ENCODE results near the gene PCLO.

PCLO gene

GRCh38 chr7:83162402-83163256, at the start of gene PCLO:
Gene PCLO (minus strand): TSS chr7:83162884. CDS start chr7:83162592, 292 bp downstream.
- DNase-seq: peak; percentile 57

- no peak for DNase-seq
These were observed 49.0 kb upstream of the PCLO start for GRCh38 chr7:83211685-83212084.

- no peak for DNase-seq
These were observed 47.8 kb upstream of the PCLO start for GRCh38 chr7:83210479-83210878.

- no peak for DNase-seq
These were observed 42.0 kb upstream of the PCLO start for GRCh38 chr7:83204715-83205114.

GRCh38 chr7:83201355-83201754, 38.7 kb upstream of the PCLO start:
- no peak for DNase-seq

GRCh38 chr7:83190659-83191389, 28.1 kb upstream of the PCLO start:
- no peak for DNase-seq

GRCh38 chr7:83178796-83179195, 16.1 kb upstream of the PCLO start:
- no peak for DNase-seq

- DNase-seq: no peak
These were observed 15.4 kb upstream of the PCLO start for GRCh38 chr7:83178066-83178465.

- DNase-seq: no peak
These were observed 11.0 kb upstream of the PCLO start for GRCh38 chr7:83173664-83174063.

- no peak for DNase-seq
These were observed 4.1 kb upstream of the PCLO start for GRCh38 chr7:83166781-83167180.

- DNase-seq: no peak
These were observed 734 bp downstream of the PCLO start for GRCh38 chr7:83161899-83162401.

- no peak for DNase-seq
These were observed 1.5 kb downstream of the PCLO start for GRCh38 chr7:83161186-83161585.

- DNase-seq: peak; percentile 6
These were observed 3.0 kb downstream of the PCLO start for GRCh38 chr7:83159731-83160130.

GRCh38 chr7:83156006-83156405, 6.7 kb downstream of the PCLO start:
- DNase-seq: no peak

- DNase-seq: no peak
These were observed 7.3 kb downstream of the PCLO start for GRCh38 chr7:83155407-83155806.

- no peak for DNase-seq
These were observed 9.3 kb downstream of the PCLO start for GRCh38 chr7:83153419-83153818.

- peak; percentile 47 for DNase-seq
These were observed 12.4 kb downstream of the PCLO start for GRCh38 chr7:83150310-83150709.

- peak; percentile 69 for DNase-seq
These were observed 13.2 kb downstream of the PCLO start for GRCh38 chr7:83149466-83149865.

- DNase-seq: peak; percentile 73
These were observed 13.9 kb downstream of the PCLO start for GRCh38 chr7:83148776-83149175.

GRCh38 chr7:83143107-83143506, 19.6 kb downstream of the PCLO start:
- peak; percentile 47 for DNase-seq

GRCh38 chr7:83142365-83142764, 20.3 kb downstream of the PCLO start:
- no peak for DNase-seq

- no peak for DNase-seq
These were observed 20.8 kb downstream of the PCLO start for GRCh38 chr7:83141927-83142326.

- DNase-seq: peak; percentile 7
These were observed 31.8 kb downstream of the PCLO start for GRCh38 chr7:83130623-83131545.
